ENCODE measurements around the gene SNRPD1. TPM values are rescaled to one million over a fixed set of nuclear protein-coding genes. Genes with fewer than 3 reads are reported as not detected.
A peak's percentile ranks its signal among the peaks of the same experiment; 100 is the strongest.
"Not testable (repeated sequence)": the region's sequence is repeated elsewhere in the genome, so short reads cannot be mapped to it uniquely, and the experiment has no call there.

Gene SNRPD1
- total RNA-seq, 2 donors from 2014 or later: 2.6 to 3.6 TPM

- no peaks in the 10 kb centered on the region for H3K27me3 ChIP-seq
- peaks cover 38% of the 10 kb centered on the region for H3K4me1 ChIP-seq
- H3K27ac ChIP-seq: peak within 1 kb of the TSS; percentile 87 to 100 (median 98)
- 8 to 45% methylated on average over 13 to 71 of the region's 74 CpGs for WGBS, 2 donors
- H3K9me3 ChIP-seq: no peaks in the 10 kb centered on the region
- DNase-seq: peak; percentile 96 to 99 (median 98)
- peak within 1 kb of the TSS; percentile 81 to 84 for H3K4me3 ChIP-seq
- ATAC-seq: peak; percentile 91
- intact Hi-C loops (cut with DNase I): no loop called here
- TF ChIP-seq POLR2A (IDR thresholded peaks at IDR 0.05): peak; percentile 93 to 98 (median 97)
- TF ChIP-seq CTCF (IDR thresholded peaks at IDR 0.05): peak; percentile 96 to 98 (median 98)
- no peaks in the 10 kb centered on the region for H3K36me3 ChIP-seq (replicated peaks in 1 of 2; ENCODE audit: insufficient read depth in 1 of 2, low read depth in 2 of 2)
Measured at GRCh38 chr18:21600526-21601410, 11.3 kb upstream of the SNRPD1 start, which contains the start of gene ESCO1. ESCO1 (minus strand) TSS chr18:21600704; CDS start chr18:21574843, 25,861 bp downstream.

- no peaks in the 10 kb centered on the region for H3K36me3 ChIP-seq (replicated peaks in 1 of 2; ENCODE audit: insufficient read depth in 1 of 2, low read depth in 2 of 2)
- 81 to 94% methylated on average over 5 of the region's 5 CpGs for WGBS, 2 donors
- H3K27me3 ChIP-seq: no peaks in the 10 kb centered on the region
- H3K9me3 ChIP-seq: no peaks in the 10 kb centered on the region
- no peak overlapping the region for H3K27ac ChIP-seq
- peaks cover 38% of the 10 kb centered on the region for H3K4me1 ChIP-seq
- TF ChIP-seq POLR2A (IDR thresholded peaks at IDR 0.05): no peak
- TF ChIP-seq CTCF (IDR thresholded peaks at IDR 0.05): no peak
- no peak overlapping the region for H3K4me3 ChIP-seq
- DNase-seq (peak in 1 of 4 donors; percentile 19), ATAC-seq (no peak)
- intact Hi-C loops (cut with DNase I): no loop called here
Measured at GRCh38 chr18:21602299-21602587, 9.9 kb upstream of the SNRPD1 start.

DNA sequence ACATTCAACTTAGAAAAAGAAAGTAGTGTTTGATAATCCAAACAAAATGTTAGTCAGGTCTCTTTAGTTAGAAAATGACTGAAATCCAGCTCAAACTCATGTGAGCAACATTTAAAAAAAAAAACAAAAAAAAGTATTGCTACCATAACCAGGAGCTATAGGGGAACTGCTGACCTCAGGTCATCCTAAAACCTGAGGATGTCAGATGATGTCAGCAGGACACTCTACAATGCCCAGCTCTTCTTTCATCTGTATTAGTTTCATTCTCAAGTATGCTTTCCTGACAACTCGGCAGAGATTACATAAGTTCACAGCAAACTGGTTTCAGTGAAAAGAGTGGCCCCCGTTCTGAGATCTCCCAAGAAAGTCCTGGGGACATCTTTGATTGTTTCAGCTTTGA, 7.4 kb upstream of the SNRPD1 start:
- no peak overlapping the region for H3K4me3 ChIP-seq
- intact Hi-C loops (cut with DNase I): no loop called here
- TF ChIP-seq CTCF (IDR thresholded peaks at IDR 0.05) (no peak), POLR2A (IDR thresholded peaks at IDR 0.05) (no peak)
- no peaks in the 10 kb centered on the region for H3K9me3 ChIP-seq
- H3K36me3 ChIP-seq (replicated peaks in 1 of 2; ENCODE audit: insufficient read depth in 1 of 2, low read depth in 2 of 2): no peaks in the 10 kb centered on the region
- ATAC-seq (no peak), DNase-seq (no peak)
- no peaks in the 10 kb centered on the region for H3K27me3 ChIP-seq
- H3K27ac ChIP-seq: peak overlapping the region in 2 of 4 donors; percentile 24 to 63
- peaks cover 18% of the 10 kb centered on the region for H3K4me1 ChIP-seq
- 24 to 39% methylated on average over 2 of the region's 2 CpGs for WGBS, 2 donors

DNA sequence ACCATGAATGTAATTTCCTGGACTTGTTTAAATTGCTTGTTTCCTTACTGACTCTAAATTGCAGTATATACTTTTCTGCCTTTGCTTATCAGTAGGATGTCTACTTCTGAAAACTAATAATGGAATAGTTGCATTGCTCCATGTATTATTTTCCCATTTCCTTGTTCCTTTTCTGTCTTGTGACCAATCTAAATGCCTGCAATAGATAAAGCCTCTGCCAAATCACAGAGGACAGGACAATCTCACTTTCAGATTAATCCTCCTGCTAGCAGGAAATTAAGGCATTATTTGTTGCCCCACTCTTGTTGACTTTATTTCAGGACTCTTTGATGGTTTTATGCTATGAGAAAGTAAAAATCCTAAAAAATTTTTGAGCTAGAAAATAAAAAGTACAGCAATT, 6.9 kb upstream of the SNRPD1 start:
- Histone ChIP-seq H3K36me3 (replicated peaks in 1 of 2; ENCODE audit: insufficient read depth in 1 of 2, low read depth in 2 of 2) (no peaks in the 10 kb centered on the region), H3K4me3 (no peak overlapping the region), H3K9me3 (no peaks in the 10 kb centered on the region), H3K27me3 (no peaks in the 10 kb centered on the region), H3K27ac (peak overlapping the region in 2 of 4 donors; percentile 24 to 63), H3K4me1 (peaks cover 18% of the 10 kb centered on the region)
- DNase-seq (no peak), ATAC-seq (no peak)
- no peak for TF ChIP-seq POLR2A (IDR thresholded peaks at IDR 0.05)
- TF ChIP-seq CTCF (IDR thresholded peaks at IDR 0.05): no peak
- intact Hi-C loops (cut with DNase I): no loop called here

GRCh38 chr18:21611401-21612124, 551 bp upstream of the SNRPD1 start:
- H3K9me3 ChIP-seq; H3K27me3 ChIP-seq; H3K36me3 ChIP-seq (replicated peaks in 1 of 2; ENCODE audit: insufficient read depth in 1 of 2, low read depth in 2 of 2); ATAC-seq; intact Hi-C loops (cut with DNase I): not testable (repeated sequence)
- Histone ChIP-seq H3K4me3 (peak overlapping the region in 1 of 2 donors; percentile 71), H3K27ac (peak overlapping the region in 3 of 4 donors; percentile 60 to 88 (median 78)), H3K4me1 (peaks cover 15% of the 10 kb centered on the region)
- 49 to 55% methylated on average over 29 to 30 of the region's 30 CpGs for WGBS, 2 donors
- DNase-seq: peak in 1 of 4 donors; percentile 3

GRCh38 chr18:21621640-21622039, 9.5 kb downstream of the SNRPD1 start:
- H3K4me1 ChIP-seq; H3K27me3 ChIP-seq; DNase-seq; H3K9me3 ChIP-seq; ATAC-seq; H3K4me3 ChIP-seq; intact Hi-C loops (cut with DNase I); H3K36me3 ChIP-seq (replicated peaks in 1 of 2; ENCODE audit: insufficient read depth in 1 of 2, low read depth in 2 of 2); H3K27ac ChIP-seq: not testable (repeated sequence)
- 92 to 93% methylated on average over 9 of the region's 9 CpGs for WGBS, 2 donors

All from body of pancreas (tissue), 4 donors.